Measurements from ENCODE around the gene CCL4L2.
"Not testable (repeated sequence)": the region's sequence is repeated elsewhere in the genome, so short reads cannot be mapped to it uniquely, and the experiment has no call there.

Gene CCL4L2

GRCh38 chr17:36221581-36222100 is 10.8 kb downstream of the CCL4L2 start:
- DNase-seq (ENCODE audit: low spot score): not testable (repeated sequence)

DNA sequence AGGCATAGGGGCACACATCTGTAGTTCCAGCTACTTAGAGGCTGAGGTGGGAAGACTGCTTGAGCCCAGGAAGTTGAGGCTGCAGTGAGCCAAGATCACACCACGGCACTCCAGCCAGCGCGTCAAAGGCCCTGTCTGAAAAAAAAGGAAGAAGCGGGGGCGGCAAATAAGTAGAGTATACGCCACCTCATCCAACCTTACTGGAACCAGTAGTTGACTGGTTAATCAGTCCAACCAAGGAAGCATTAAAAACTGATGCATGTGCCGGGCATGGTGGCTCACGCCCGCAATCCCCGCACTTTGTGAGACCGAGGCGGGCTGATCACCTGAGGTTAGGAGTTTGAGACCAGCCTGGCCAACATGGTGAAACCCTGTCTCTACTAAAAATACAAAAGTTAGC is 12.1 kb downstream of the CCL4L2 start:
- not testable (repeated sequence) for DNase-seq (ENCODE audit: low spot score)

DNA sequence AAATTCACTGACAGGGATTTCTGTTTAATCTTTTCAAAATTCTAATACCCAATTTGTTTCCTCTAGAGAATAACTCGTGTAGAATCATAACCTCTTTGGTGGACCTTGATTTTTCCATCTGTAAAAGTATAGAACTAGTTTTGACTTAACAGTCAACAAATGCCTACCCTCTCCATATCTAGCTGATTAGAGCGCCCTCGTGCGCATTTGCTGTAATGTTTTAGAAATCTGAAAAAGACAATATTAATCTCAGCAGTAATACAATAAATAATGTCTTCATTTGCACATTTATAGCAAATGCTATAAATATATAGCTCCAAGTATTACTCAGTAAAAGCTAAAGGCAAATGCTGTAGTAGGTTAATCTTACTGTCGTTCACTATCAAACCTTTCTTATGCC is 18.8 kb downstream of the CCL4L2 start:
- DNase-seq (ENCODE audit: low spot score): not testable (repeated sequence)

GRCh38 chr17:36242046-36242445 is 31.2 kb downstream of the CCL4L2 start:
- not testable (repeated sequence) for DNase-seq (ENCODE audit: low spot score)
